ENCODE measurements around the gene RSBN1. TPM values are rescaled to one million over a fixed set of nuclear protein-coding genes. Genes with fewer than 3 reads are reported as not detected.

Gene RSBN1
- total and polyA plus RNA-seq, 2 experiments from 2014 or later: 15.4 to 17.4 TPM

DNA sequence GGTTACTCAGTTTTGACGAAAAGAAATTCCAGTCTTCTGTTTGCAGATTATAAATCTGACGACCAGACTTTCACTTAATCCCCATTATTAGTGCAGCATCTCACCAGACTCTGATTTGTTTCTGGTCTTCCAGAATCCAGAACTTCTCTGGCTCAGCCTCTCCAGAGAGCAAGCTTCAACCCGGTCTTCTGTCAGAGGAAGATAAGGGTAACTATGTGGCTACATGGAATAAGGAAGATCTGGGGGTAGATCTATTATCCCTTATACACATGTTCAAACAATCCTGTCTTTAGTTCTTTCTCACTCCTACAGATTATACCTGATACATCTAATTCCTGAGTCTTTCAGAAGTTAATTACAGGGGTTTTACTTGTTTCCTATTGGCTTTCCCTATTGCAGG lies 62.9 kb downstream of the RSBN1 start (continued):
- TF ChIP-seq, protein P1, sequence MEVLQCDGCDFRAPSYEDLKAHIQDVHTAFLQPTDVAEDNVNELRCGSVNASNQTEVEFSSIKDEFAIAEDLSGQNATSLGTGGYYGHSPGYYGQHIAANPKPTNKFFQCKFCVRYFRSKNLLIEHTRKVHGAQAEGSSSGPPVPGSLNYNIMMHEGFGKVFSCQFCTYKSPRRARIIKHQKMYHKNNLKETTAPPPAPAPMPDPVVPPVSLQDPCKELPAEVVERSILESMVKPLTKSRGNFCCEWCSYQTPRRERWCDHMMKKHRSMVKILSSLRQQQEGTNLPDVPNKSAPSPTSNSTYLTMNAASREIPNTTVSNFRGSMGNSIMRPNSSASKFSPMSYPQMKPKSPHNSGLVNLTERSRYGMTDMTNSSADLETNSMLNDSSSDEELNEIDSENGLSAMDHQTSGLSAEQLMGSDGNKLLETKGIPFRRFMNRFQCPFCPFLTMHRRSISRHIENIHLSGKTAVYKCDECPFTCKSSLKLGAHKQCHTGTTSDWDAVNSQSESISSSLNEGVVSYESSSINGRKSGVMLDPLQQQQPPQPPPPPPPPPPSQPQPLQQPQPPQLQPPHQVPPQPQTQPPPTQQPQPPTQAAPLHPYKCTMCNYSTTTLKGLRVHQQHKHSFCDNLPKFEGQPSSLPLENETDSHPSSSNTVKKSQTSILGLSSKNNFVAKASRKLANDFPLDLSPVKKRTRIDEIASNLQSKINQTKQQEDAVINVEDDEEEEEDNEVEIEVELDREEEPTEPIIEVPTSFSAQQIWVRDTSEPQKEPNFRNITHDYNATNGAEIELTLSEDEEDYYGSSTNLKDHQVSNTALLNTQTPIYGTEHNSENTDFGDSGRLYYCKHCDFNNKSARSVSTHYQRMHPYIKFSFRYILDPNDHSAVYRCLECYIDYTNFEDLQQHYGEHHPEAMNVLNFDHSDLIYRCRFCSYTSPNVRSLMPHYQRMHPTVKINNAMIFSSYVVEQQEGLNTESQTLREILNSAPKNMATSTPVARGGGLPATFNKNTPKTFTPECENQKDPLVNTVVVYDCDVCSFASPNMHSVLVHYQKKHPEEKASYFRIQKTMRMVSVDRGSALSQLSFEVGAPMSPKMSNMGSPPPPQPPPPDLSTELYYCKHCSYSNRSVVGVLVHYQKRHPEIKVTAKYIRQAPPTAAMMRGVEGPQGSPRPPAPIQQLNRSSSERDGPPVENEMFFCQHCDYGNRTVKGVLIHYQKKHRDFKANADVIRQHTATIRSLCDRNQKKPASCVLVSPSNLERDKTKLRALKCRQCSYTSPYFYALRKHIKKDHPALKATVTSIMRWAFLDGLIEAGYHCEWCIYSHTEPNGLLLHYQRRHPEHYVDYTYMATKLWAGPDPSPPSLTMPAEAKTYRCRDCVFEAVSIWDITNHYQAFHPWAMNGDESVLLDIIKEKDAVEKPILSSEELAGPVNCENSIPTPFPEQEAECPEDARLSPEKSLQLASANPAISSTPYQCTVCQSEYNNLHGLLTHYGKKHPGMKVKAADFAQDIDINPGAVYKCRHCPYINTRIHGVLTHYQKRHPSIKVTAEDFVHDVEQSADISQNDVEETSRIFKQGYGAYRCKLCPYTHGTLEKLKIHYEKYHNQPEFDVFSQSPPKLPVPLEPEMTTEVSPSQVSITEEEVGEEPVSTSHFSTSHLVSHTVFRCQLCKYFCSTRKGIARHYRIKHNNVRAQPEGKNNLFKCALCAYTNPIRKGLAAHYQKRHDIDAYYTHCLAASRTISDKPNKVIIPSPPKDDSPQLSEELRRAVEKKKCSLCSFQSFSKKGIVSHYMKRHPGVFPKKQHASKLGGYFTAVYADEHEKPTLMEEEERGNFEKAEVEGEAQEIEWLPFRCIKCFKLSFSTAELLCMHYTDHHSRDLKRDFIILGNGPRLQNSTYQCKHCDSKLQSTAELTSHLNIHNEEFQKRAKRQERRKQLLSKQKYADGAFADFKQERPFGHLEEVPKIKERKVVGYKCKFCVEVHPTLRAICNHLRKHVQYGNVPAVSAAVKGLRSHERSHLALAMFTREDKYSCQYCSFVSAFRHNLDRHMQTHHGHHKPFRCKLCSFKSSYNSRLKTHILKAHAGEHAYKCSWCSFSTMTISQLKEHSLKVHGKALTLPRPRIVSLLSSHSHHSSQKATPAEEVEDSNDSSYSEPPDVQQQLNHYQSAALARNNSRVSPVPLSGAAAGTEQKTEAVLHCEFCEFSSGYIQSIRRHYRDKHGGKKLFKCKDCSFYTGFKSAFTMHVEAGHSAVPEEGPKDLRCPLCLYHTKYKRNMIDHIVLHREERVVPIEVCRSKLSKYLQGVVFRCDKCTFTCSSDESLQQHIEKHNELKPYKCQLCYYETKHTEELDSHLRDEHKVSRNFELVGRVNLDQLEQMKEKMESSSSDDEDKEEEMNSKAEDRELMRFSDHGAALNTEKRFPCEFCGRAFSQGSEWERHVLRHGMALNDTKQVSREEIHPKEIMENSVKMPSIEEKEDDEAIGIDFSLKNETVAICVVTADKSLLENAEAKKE (CRISPR knock-in tag; IDR thresholded peaks at IDR 0.05): no peak
- no peak for TF ChIP-seq ZNF331 (CRISPR knock-in tag; IDR thresholded peaks at IDR 0.05; ENCODE audit: low read depth)
- no peak for TF ChIP-seq EZH2phosphoT487 (IDR thresholded peaks at IDR 0.05; ENCODE audit: unreplicated experiment)
- TF ChIP-seq, protein P2, sequence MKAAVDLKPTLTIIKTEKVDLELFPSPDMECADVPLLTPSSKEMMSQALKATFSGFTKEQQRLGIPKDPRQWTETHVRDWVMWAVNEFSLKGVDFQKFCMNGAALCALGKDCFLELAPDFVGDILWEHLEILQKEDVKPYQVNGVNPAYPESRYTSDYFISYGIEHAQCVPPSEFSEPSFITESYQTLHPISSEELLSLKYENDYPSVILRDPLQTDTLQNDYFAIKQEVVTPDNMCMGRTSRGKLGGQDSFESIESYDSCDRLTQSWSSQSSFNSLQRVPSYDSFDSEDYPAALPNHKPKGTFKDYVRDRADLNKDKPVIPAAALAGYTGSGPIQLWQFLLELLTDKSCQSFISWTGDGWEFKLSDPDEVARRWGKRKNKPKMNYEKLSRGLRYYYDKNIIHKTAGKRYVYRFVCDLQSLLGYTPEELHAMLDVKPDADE (IDR thresholded peaks at IDR 0.05): no peak
- no peak for TF ChIP-seq ZNF114 (CRISPR knock-in tag; IDR thresholded peaks at IDR 0.05)

DNA sequence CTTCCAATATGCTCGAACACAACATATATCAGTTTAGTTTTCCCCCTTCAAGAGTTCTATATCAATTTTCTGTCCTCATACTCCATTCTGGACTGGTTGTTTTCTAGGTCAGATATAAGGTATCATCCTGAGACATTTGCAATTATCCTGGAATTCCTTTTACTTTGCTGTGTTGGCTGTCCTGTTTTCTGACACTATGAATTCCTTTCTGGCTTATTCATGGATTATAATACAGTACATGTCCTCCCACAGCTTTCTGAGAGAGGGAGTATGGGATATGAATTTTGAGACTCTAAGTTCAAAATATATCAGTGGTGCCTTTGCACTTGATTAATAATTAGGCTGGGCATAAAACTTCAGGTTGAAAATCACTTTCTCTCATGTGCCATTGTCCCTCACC lies 64.9 kb downstream of the RSBN1 start:
- Mint-ChIP-seq H3K4me1 (no peaks in the 10 kb centered on the region), H3K27me3 (ENCODE audit: insufficient read depth, low read depth, poor library complexity) (no peaks in the 10 kb centered on the region), H3K4me3 (no peak overlapping the region), H3K27ac (no peak overlapping the region), H3K36me3 (ENCODE audit: low read depth) (peaks cover 38% of the 10 kb centered on the region), H3K9me3 (peaks cover 7% of the 10 kb centered on the region; the same call in 1 of the 3 replicates)
- H3K4me3 ChIP-seq: no peak overlapping the region
- DNase-seq (ENCODE audit: low spot score) (no peak), ATAC-seq (no peak)
- no peaks in the 10 kb centered on the region for H3F3A ChIP-seq (replicated peaks; ENCODE audit: low read depth)
- H3K79me2 ChIP-seq (replicated peaks; ENCODE audit: insufficient read depth): no peaks in the 10 kb centered on the region
- no peak overlapping the region for H3K4me2 ChIP-seq
- no peaks in the 10 kb centered on the region for H3K9me2 ChIP-seq (ENCODE audit: insufficient read depth)
- H4K20me1 ChIP-seq (replicated peaks; ENCODE audit: insufficient read depth): peaks cover 3% of the 10 kb centered on the region; the same call in 1 of the 2 replicates
- no peak overlapping the region for H3K27ac ChIP-seq (ENCODE audit: low read depth)
- no peaks in the 10 kb centered on the region for H3K4me1 ChIP-seq (ENCODE audit: insufficient read depth)
- no peaks in the 10 kb centered on the region for H3K27me3 ChIP-seq (ENCODE audit: insufficient read depth)
- peaks cover 5% of the 10 kb centered on the region; the same call in 1 of the 2 replicates for H3K36me3 ChIP-seq (ENCODE audit: insufficient read depth)
- no peak overlapping the region for H2AFZ ChIP-seq
- TF ChIP-seq NANOG (IDR thresholded peaks at IDR 0.05; ENCODE audit: borderline replicate concordance) (no peak), STAT1 (IDR thresholded peaks at IDR 0.05; ENCODE audit: unreplicated experiment) (no peak), ZNF331 (CRISPR knock-in tag; IDR thresholded peaks at IDR 0.05; ENCODE audit: low read depth) (no peak), ZNF114 (CRISPR knock-in tag; IDR thresholded peaks at IDR 0.05) (no peak), EZH2 (IDR thresholded peaks at IDR 0.05; ENCODE audit: low read depth, unreplicated experiment) (no peak), CREB1 (CRISPR knock-in tag; IDR thresholded peaks at IDR 0.05; ENCODE audit: low read depth) (no peak)
- TF ChIP-seq, protein P1 (CRISPR knock-in tag; IDR thresholded peaks at IDR 0.05): no peak
